Activated CD8-positive, alpha-beta T cell treated with anti-CD3 and anti-CD28 coated beads, Interleukin-2, amount 10 ng/mL, durations not matched to agents 7 days and 5 days (primary cell): Measurements from ENCODE around the gene GPHN. TPM values are rescaled to one million over a fixed set of nuclear protein-coding genes. Genes with fewer than 3 reads are reported as not detected.

Source experiments
- ATAC-seq: fragments of 150-1000 bp; cut with Tn5 transposase; one replicate; pipeline ENCODE4 v1.10.0; 2021; ENCODE audit warnings: moderate library complexity
- CTCF ChIA-PET: fragments of 350-600 bp; sonication (Branson Sonifier 250); formaldehyde crosslinking; loops from one replicate; lab custom pipeline; 2021; ENCODE audit warnings: antibody characterized with exemption; lab: Charles Lee
- POLR2A ChIA-PET: fragments of 350-600 bp; sonication (Branson Sonifier 250); formaldehyde crosslinking; loops from one replicate; lab custom pipeline; 2021; ENCODE audit warnings: antibody characterized with exemption; lab: Charles Lee
- DNase-seq: peaks from one replicate; pipeline ENCODE4 v3.0.0-alpha.2; 2020
- H3K27ac Mint-ChIP-seq: one replicate; pipeline ENCODE4 v1.8.0; 2021; ENCODE audit warnings: mild to moderate bottlenecking, mixed read lengths
- H3K27me3 Mint-ChIP-seq: one replicate; pipeline ENCODE4 v1.8.0; 2021; ENCODE audit warnings: low read depth, mixed read lengths
- H3K36me3 Mint-ChIP-seq: one replicate; pipeline ENCODE4 v1.8.0; 2021; ENCODE audit warnings: low read depth, mixed read lengths
- H3K4me1 Mint-ChIP-seq: one replicate; pipeline ENCODE4 v1.8.0; 2021; ENCODE audit warnings: low read depth, mixed read lengths
- H3K4me3 Mint-ChIP-seq: one replicate; pipeline ENCODE4 v1.8.0; 2021; ENCODE audit warnings: mild to moderate bottlenecking, mixed read lengths
- H3K9me3 Mint-ChIP-seq: one replicate; pipeline ENCODE4 v1.8.0; 2022; ENCODE audit warnings: mixed read lengths; ENCODE audit not compliant: insufficient read depth
- total RNA-seq, 2 experiments: library from RNA; stranded (reverse); gene quantifications; one replicate each; pipeline ENCODE4 v1.2.3, GENCODE V29; 2021

GPHN gene
- total RNA-seq, 2 experiments from 2014 or later = 14.4 to 15.9 TPM

DNA sequence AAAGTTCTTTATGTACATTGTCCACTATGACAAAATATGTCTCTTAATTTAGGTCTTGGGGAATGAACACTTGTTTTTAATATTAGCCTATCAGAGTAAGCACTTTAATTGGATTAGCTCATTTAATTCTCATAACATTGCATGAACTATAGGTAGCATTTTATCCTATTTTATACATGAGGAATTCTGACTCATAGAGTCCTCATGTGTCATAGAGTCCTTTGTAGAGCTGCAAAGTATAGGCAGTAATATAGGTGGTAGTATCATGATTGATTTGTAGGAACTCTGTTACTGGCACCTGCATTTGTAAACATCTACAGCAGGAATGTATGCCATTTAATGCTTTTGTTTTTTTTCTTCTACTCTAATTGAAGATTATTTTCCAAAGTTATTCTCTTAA lies 96.0 kb downstream of the GPHN start:
- POLR2A ChIA-PET = no interaction called here
- H3K27me3 Mint-ChIP-seq = no peaks in the 10 kb centered on the region
- H3K27ac Mint-ChIP-seq = no peak overlapping the region

DNA sequence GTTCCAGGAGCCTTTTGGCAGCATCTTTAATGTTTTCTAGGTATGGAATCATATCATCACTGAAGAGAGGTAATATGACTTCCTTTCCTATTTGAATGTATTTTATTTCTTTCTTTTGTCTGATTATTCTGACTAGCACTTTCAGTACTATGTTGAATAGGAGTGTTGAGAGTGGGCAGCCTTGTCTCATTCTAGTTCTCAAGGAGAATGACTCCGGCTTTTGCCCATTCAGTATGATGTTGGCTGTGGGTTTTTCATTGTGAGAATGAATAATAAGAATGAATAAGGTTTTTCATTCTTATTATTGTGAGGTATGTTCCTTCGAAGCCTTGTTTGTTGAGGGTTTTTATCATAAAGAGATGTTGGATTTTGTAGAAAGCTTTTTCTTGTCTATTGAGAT lies 98.9 kb downstream of the GPHN start:
- Mint-ChIP-seq H3K27ac (no peak overlapping the region), H3K36me3 (no peaks in the 10 kb centered on the region), H3K4me3 (no peak overlapping the region), H3K9me3 (no peaks in the 10 kb centered on the region), H3K4me1 (peaks cover 12% of the 10 kb centered on the region), H3K27me3 (no peaks in the 10 kb centered on the region)
- CTCF ChIA-PET = no interaction called here
- ATAC-seq = no peak
- DNase-seq = no peak
- POLR2A ChIA-PET = no interaction called here

More for the DNA sequence above, 96.0 kb downstream of the GPHN start:
- Mint-ChIP-seq H3K9me3 (peaks cover 4% of the 10 kb centered on the region), H3K36me3 (no peaks in the 10 kb centered on the region), H3K4me1 (no peaks in the 10 kb centered on the region), H3K4me3 (no peak overlapping the region)
- ATAC-seq (no peak), DNase-seq (no peak)
- CTCF ChIA-PET = no interaction called here

DNA sequence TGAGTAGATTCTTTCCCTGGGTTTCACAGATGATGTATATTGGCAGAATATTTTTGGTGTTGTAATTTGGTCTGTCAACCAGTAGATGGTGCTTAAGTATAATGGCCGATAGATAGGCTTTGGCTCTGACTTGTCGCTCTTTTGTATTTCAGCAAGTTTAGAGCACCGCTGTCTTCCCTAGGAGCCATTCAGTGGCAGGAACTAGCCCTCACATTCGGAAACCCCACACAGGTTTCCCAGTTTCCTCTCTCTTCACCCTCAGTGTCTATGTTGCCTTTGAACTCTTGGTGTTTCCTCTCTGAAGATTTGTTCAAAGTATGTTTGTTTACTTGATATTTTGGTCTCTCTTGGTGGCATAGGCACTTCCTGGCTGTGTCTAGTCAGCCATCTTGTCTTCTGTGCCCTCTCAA lies 102.2 kb downstream of the GPHN start:
- Mint-ChIP-seq H3K27ac (no peak overlapping the region), H3K4me1 (peaks cover 12% of the 10 kb centered on the region), H3K9me3 (peaks cover under 1% of the 10 kb centered on the region), H3K27me3 (no peaks in the 10 kb centered on the region), H3K4me3 (no peak overlapping the region), H3K36me3 (no peaks in the 10 kb centered on the region)
- no peak for DNase-seq
- ATAC-seq = peak; percentile 68
- ChIA-PET POLR2A (interaction anchor here (0.7 kb wide), 1 partner anchor 102 kb away, joined by 4 read pairs; the partner anchor contains the start of gene GPHN), CTCF (interaction anchor here (1.3 to 1.5 kb wide), 3 partner anchors 8 to 113 kb away, joined by 4 to 7 read pairs (median 5); no protein-coding TSS in a partner anchor)

DNA sequence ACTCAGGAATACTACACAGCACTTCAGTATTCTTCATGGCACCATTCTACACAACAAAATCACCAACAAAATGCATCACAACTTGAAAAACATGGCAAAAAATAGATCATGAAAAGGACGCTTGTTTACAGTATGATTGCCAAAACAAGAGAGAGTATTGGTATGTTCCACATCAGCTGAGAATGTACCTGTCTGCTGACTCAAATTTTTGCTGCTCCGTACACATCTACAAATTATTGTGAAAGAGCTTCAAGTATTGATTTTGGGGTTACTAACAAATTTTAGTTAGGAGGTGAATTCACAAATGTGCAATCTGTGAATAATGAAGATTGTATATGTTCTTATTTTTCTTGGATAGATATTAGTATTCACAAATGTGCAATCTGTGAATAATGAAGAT lies 105.4 kb downstream of the GPHN start:
- CTCF ChIA-PET = interaction anchor here (1.4 kb wide), 1 partner anchor 134 kb away, joined by 3 read pairs; no protein-coding TSS in a partner anchor
- peaks cover 12% of the 10 kb centered on the region for H3K4me1 Mint-ChIP-seq
- no peak overlapping the region for H3K27ac Mint-ChIP-seq
- ATAC-seq (no peak), DNase-seq (no peak)
- POLR2A ChIA-PET = no interaction called here
- H3K36me3 Mint-ChIP-seq = peaks cover 6% of the 10 kb centered on the region
- no peak overlapping the region for H3K4me3 Mint-ChIP-seq
- H3K9me3 Mint-ChIP-seq = peaks cover 12% of the 10 kb centered on the region
- H3K27me3 Mint-ChIP-seq = no peaks in the 10 kb centered on the region

DNA sequence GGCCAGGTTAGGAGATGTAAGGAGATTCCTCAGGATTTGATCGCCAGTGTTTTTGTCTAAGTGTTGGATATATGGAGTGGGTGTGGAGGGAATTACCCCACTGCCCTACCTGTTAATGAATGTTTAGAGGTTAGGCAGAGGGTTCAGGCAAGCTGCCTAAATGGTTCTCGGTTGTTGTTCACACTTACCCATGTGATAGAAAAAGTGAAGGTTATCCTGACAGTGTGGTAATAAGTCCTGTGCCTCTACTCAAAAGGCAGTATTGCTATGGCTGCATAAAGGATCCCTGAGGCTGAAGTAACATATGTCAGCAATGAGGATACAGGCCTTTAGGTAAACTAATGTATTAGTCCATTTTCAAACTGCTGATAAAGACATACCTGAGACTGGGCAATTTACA lies 112.0 kb downstream of the GPHN start:
- ATAC-seq = no peak
- ChIA-PET POLR2A (no interaction called here), CTCF (no interaction called here)
- Mint-ChIP-seq H3K36me3 (peaks cover 11% of the 10 kb centered on the region), H3K4me1 (no peaks in the 10 kb centered on the region), H3K27ac (no peak overlapping the region), H3K4me3 (no peak overlapping the region), H3K9me3 (peaks cover 19% of the 10 kb centered on the region), H3K27me3 (no peaks in the 10 kb centered on the region)
- no peak for DNase-seq

DNA sequence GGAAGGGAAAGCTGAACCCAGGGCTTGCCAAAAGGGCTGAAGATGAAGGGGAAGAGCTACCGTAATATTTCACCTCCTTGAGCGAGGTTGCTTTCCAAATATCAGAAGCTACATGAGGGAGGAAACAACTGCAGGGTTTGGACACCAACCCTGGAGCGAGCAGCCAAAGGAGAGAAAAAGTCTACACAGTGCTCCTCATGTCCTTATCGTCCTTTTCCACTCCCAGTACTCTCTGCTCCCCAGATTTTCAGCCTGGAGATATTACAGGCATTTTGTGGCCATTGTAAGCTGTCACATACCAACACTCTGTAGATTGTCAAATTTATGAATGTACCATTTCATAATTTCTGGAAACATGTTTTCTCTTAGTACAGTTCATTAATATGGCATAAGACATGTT lies 115.9 kb downstream of the GPHN start:
- ATAC-seq (no peak), DNase-seq (no peak)
- no peak overlapping the region for H3K4me3 Mint-ChIP-seq
- peaks cover 5% of the 10 kb centered on the region for H3K36me3 Mint-ChIP-seq
- H3K9me3 Mint-ChIP-seq = peaks cover 2% of the 10 kb centered on the region
- ChIA-PET CTCF (interaction anchor here (0.6 to 2.1 kb wide), 18 partner anchors 12 to 732 kb away, joined by 3 to 12 read pairs (median 4); no protein-coding TSS in a partner anchor), POLR2A (no interaction called here)
- H3K27ac Mint-ChIP-seq = no peak overlapping the region
- no peaks in the 10 kb centered on the region for H3K4me1 Mint-ChIP-seq
- no peaks in the 10 kb centered on the region for H3K27me3 Mint-ChIP-seq

DNA sequence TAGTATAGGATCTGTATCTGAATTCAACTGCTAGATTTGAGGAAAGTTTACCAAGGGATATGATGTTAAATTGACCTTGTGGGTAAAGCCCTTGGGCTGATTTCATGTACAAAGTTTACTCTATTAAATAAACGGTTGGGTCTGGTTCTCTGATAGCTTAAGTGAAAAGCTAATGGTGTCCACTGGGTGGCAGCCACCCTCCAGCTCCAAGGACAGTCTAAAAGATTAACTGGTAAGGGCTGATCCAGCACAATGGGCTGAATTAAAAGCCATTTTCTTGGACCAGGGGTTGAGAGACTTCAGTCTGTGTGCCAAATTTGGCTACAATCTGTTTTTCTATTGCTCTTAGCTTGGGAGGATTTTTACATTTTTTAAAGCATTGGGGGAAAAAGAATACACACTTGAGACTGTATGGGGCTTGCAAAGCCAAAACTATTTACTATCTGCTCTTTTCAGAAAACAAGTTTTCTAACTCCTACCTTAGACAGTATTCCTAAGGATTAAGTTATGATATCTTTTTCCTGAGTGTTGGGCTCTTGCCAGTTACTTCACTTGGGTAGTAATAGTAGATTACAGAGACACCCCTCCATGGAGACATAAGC lies 116.5 kb downstream of the GPHN start:
- Mint-ChIP-seq H3K4me1 (no peaks in the 10 kb centered on the region), H3K27me3 (no peaks in the 10 kb centered on the region), H3K4me3 (no peak overlapping the region), H3K36me3 (peaks cover 5% of the 10 kb centered on the region), H3K9me3 (no peaks in the 10 kb centered on the region), H3K27ac (no peak overlapping the region)
- peak; percentile 69 for ATAC-seq
- peak; percentile 53 for DNase-seq
- POLR2A ChIA-PET = interaction anchor here (0.5 kb wide), 1 partner anchor 1950 kb away, joined by 4 read pairs; no protein-coding TSS in a partner anchor
- CTCF ChIA-PET = interaction anchor here (0.6 to 2.1 kb wide), 17 partner anchors 12 to 731 kb away, joined by 3 to 12 read pairs (median 4); no protein-coding TSS in a partner anchor

DNA sequence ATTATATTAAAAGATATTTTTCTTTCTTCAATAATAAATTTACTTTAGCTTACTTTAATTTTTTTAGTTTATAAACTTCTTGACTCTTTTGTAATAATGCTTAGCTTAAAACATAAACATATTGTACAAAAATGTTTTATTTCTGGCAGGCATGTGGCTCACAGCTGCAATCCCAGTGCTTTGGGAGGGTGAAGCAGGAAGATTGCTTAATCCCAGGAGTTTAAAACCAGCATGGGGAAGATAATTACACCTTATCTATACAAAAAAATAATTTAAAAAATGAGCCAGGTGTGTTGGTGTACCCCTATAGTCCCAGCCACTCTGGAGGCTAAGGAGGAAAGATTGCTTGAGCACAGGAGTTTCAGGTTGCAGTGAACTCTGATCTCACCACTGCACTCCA lies 120.7 kb downstream of the GPHN start:
- CTCF ChIA-PET = no interaction called here

DNA sequence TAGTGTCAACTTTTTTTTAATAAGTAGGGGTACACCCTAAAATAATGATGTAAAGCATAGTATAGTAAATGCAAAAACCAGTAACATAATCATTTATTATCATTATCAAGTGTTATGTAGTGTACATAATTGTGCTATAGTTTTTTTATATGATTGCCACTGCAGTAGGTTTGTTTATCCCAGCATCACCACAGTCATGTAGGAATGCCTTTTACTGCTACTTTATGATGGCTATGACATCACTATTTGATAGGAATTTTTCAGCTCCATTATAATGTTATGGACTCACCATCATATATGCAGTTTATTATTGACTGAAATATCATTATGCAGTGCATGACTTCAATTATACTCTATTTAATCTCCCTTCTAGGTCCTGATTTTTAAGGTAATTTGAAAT lies 121.6 kb downstream of the GPHN start:
- CTCF ChIA-PET = no interaction called here
- Mint-ChIP-seq H3K9me3 (no peaks in the 10 kb centered on the region), H3K27ac (no peak overlapping the region), H3K4me3 (no peak overlapping the region), H3K4me1 (no peaks in the 10 kb centered on the region), H3K36me3 (no peaks in the 10 kb centered on the region), H3K27me3 (no peaks in the 10 kb centered on the region)
- ATAC-seq (no peak), DNase-seq (no peak)
- POLR2A ChIA-PET = no interaction called here

More for the DNA sequence above, 120.7 kb downstream of the GPHN start:
- H3K27ac Mint-ChIP-seq = no peak overlapping the region
- H3K4me3 Mint-ChIP-seq = no peak overlapping the region
- POLR2A ChIA-PET = no interaction called here
- no peaks in the 10 kb centered on the region for H3K27me3 Mint-ChIP-seq
- H3K36me3 Mint-ChIP-seq = no peaks in the 10 kb centered on the region
- DNase-seq (no peak), ATAC-seq (no peak)
- no peaks in the 10 kb centered on the region for H3K9me3 Mint-ChIP-seq
- no peaks in the 10 kb centered on the region for H3K4me1 Mint-ChIP-seq

DNA sequence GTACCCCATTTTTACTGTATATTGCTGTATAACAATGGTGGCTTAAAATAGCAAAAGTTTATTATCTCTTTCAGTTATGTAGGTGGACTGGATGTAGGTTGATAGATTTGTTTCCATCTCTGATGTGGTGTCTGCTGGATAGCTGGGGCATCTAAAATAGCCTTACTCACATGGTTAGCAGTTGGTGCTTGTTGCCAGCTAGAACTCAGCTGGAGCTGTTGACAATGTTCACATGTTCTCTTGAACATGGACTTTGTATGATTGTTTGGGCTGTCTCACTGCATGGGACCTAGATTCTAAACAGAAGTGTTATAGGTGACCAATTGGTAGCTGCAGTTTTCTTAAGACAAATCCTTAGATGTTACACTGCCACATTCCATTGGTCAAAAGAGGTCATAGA lies 126.9 kb downstream of the GPHN start:
- H3K27ac Mint-ChIP-seq = no peak overlapping the region
- CTCF ChIA-PET = no interaction called here
- no peaks in the 10 kb centered on the region for H3K4me1 Mint-ChIP-seq
- no peak overlapping the region for H3K4me3 Mint-ChIP-seq
- H3K27me3 Mint-ChIP-seq = no peaks in the 10 kb centered on the region
- no peaks in the 10 kb centered on the region for H3K36me3 Mint-ChIP-seq
- DNase-seq = no peak
- no peaks in the 10 kb centered on the region for H3K9me3 Mint-ChIP-seq
- ATAC-seq = no peak
- POLR2A ChIA-PET = no interaction called here

DNA sequence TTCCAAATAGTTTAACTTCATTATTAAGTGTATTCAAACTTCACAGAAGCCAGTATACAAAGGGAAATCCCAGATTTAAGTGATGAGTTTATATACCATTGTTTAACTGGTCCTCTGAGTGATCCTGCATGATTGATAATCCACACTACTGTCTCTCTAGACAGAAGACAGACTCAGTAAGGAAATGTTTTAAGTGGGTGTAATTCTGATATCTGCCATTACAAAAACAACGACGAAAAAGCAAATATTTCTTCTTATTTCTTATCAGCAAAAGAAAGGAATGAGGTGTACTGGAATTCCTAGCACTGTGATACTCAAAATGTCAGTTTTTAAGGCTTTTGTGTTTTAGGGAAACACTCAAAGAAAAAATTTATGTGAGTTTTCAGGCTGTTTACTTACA lies 127.5 kb downstream of the GPHN start:
- no peak for DNase-seq
- H3K36me3 Mint-ChIP-seq = no peaks in the 10 kb centered on the region
- H3K4me3 Mint-ChIP-seq = no peak overlapping the region
- CTCF ChIA-PET = interaction anchor here (1.4 kb wide), 1 partner anchor 11 kb away, joined by 4 read pairs; no protein-coding TSS in a partner anchor
- H3K9me3 Mint-ChIP-seq = no peaks in the 10 kb centered on the region
- no peak overlapping the region for H3K27ac Mint-ChIP-seq
- H3K4me1 Mint-ChIP-seq = no peaks in the 10 kb centered on the region
- no peaks in the 10 kb centered on the region for H3K27me3 Mint-ChIP-seq
- POLR2A ChIA-PET = no interaction called here
- no peak for ATAC-seq

DNA sequence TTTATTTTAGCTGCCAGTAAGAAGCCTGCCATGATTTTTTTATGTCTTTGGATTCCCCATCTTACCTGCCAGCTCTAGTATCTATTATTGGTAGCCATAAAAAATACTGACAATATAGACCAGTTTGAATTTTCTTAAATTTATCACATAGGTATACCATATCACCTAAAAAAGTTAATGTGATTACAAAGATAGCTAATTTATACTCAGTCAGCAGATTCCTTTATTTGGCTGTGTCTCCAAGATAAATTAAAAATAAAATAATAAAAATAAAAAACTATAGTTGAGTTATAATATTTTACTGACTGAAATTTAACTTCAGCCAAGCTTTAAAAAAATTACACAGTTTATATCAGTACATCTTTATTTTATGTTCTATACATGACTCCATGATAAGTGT lies 128.3 kb downstream of the GPHN start:
- no peak overlapping the region for H3K4me3 Mint-ChIP-seq
- no peaks in the 10 kb centered on the region for H3K27me3 Mint-ChIP-seq
- ChIA-PET CTCF (interaction anchor here (1.4 kb wide), 1 partner anchor 12 kb away, joined by 4 read pairs; no protein-coding TSS in a partner anchor), POLR2A (no interaction called here)
- DNase-seq (no peak), ATAC-seq (no peak)
- H3K9me3 Mint-ChIP-seq = no peaks in the 10 kb centered on the region
- H3K27ac Mint-ChIP-seq = no peak overlapping the region
- H3K4me1 Mint-ChIP-seq = no peaks in the 10 kb centered on the region
- no peaks in the 10 kb centered on the region for H3K36me3 Mint-ChIP-seq
